ENCODE results near the gene RXRB.

RXRB gene

DNA sequence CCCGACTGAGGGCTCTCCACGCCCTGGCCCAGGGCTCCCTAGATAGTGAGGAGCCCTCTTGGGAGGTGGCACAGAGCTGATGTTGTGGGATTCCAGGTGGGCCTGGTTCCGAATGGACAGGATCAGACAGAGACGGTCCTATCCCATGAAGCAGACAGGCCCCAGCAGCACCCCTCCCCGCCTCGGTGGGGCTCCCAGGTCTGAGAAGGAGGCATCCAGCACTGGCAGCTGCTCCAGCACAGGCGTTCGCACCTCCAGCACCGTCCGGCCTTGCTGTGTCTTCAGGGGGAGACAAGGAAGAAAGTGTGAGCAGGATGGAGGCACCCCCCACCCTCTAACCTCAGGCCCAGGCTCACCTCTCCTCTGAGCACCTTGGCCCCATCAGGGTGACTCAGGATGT is 36.9 kb downstream of the RXRB start:
- H3K36me3 ChIP-seq (ENCODE audit: control insufficient read depth, insufficient read depth, low read length): no peaks in the 10 kb centered on the region
- no peaks in the 10 kb centered on the region; the same call in 1 of the 2 replicates for H3K27me3 ChIP-seq (replicated peaks; ENCODE audit: control insufficient read depth, insufficient read depth, low read length)
- no peak for TF ChIP-seq CTCF (IDR thresholded peaks at IDR 0.05; ENCODE audit: insufficient read depth, low read length, poor library complexity, severe bottlenecking)
- no peak for DNase-seq (ENCODE audit: extremely low read depth, insufficient read length)
- H3K4me3 ChIP-seq (replicated peaks; ENCODE audit: low read depth, low read length): no peak overlapping the region

DNA sequence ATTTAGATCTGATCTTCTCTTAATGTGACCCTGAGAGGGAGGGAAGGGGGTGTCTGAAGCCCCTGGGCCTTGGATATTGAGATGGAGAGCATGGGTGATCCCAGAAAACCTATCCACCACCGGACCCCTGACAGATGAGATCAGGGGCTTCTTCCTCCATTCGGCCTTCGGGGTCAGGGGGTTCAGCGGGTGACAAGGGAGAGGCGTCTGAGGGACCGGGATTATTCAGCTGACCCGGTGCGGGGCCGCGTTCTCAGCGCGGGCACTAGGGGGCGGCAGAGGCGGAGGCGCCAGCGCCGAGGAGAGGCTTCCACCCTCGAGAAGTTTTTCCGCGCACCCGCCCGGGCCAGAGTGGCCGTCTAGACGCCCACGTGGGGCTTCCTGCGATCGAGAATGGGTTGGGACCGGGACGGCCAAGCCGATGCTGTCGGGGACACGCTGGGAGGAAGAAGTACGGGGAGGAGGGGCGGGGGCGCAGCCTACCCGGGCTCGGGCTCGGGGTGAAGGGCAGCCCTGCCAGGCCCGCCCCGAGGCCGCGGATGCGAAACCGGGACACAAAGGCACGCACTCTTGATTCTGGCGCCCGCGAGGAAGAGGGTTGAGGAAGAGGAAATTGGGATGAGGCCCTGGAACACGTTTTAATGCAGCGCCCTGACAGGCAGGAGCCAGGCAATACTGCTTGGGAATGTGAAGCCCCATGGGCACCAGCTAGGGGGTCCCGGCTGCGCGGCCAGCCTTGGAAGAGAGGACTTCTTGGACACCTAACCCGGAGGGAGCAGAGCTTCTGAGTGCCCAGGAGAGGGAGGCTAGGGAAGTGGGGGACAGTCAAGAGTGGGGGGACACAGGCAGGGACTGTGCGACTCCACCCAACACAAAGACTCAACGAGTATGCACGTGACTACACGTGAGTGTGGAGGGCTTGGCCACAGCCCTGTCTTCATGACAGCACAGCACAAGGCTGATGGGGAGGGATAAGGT is 38.8 kb downstream of the RXRB start:
- no peaks in the 10 kb centered on the region for H3K36me3 ChIP-seq (ENCODE audit: control insufficient read depth, insufficient read depth, low read length)
- peak; percentile 79 for DNase-seq (ENCODE audit: extremely low read depth, insufficient read length)
- peak overlapping the region; percentile 45 for H3K4me3 ChIP-seq (replicated peaks; ENCODE audit: low read depth, low read length)
- peak; percentile 97 for TF ChIP-seq CTCF (IDR thresholded peaks at IDR 0.05; ENCODE audit: insufficient read depth, low read length, poor library complexity, severe bottlenecking)
- no peaks in the 10 kb centered on the region; the same call in 1 of the 2 replicates for H3K27me3 ChIP-seq (replicated peaks; ENCODE audit: control insufficient read depth, insufficient read depth, low read length)

DNA sequence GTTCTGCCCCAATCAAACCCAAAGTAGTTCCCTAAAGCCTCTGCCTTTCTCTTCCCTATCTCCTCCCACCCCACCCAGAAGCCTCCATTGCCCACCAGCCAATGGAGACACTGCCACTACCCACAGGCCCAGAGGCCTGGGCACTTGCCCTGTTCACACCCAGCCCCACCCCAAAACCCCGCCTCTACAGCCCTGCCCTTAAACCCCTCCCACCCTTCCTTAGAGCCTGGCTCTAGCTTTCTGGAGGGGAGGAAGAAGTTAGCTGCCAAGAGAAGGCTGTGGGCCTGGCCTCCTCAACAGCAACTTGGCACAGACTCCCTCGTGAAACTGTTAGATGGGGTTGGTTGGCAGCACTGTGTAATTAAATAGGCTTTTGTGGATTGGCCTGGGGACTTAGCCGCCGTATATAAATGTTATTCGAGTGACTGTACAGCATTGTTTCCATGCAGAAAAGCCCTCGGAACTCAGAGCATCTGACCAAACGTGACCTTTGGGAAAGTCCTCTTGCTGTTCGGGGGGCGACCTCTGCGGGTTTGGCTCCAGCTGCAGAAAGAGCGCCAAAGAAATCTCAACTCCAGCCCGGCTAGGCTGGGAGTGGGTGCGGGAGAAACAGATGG is 39.6 kb downstream of the RXRB start:
- Histone ChIP-seq H3K27me3 (replicated peaks; ENCODE audit: control insufficient read depth, insufficient read depth, low read length) (no peaks in the 10 kb centered on the region; the same call in 1 of the 2 replicates), H3K4me3 (replicated peaks; ENCODE audit: low read depth, low read length) (no peak overlapping the region), H3K36me3 (ENCODE audit: control insufficient read depth, insufficient read depth, low read length) (no peaks in the 10 kb centered on the region)
- TF ChIP-seq CTCF (IDR thresholded peaks at IDR 0.05; ENCODE audit: insufficient read depth, low read length, poor library complexity, severe bottlenecking): no peak
- DNase-seq (ENCODE audit: extremely low read depth, insufficient read length): no peak

DNA sequence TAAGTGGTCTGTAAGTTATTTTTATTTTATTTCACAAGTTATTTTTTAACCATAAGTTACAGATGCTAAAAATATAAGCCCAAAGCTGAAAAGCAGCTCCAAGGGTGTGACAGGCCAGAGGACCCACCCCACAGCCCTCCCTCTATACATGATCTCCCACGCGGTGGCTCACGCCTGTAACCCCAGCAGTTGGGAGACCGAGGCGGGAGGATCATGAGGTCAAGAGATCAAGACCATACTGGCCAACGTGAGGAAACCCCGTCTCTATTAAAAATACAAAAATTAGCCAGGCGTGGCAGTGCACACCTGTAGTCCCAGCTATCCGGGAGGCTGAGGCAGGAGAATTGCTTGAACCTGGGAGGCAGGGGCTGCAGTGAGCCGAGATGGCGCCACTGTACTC is 40.4 kb downstream of the RXRB start:
- no peak overlapping the region for H3K4me3 ChIP-seq (replicated peaks; ENCODE audit: low read depth, low read length)
- no peak for TF ChIP-seq CTCF (IDR thresholded peaks at IDR 0.05; ENCODE audit: insufficient read depth, low read length, poor library complexity, severe bottlenecking)
- no peaks in the 10 kb centered on the region; the same call in 1 of the 2 replicates for H3K27me3 ChIP-seq (replicated peaks; ENCODE audit: control insufficient read depth, insufficient read depth, low read length)

GRCh38 chr6:33156964-33157363 is 43.5 kb downstream of the RXRB start:
- TF ChIP-seq CTCF (IDR thresholded peaks at IDR 0.05; ENCODE audit: insufficient read depth, low read length, poor library complexity, severe bottlenecking): no peak
- no peaks in the 10 kb centered on the region; the same call in 1 of the 2 replicates for H3K27me3 ChIP-seq (replicated peaks; ENCODE audit: control insufficient read depth, insufficient read depth, low read length)
- DNase-seq (ENCODE audit: extremely low read depth, insufficient read length): no peak

More for the DNA sequence above, 40.4 kb downstream of the RXRB start:
- no peaks in the 10 kb centered on the region for H3K36me3 ChIP-seq (ENCODE audit: control insufficient read depth, insufficient read depth, low read length)
- DNase-seq (ENCODE audit: extremely low read depth, insufficient read length): no peak

More at GRCh38 chr6:33156964-33157363, 43.5 kb downstream of the RXRB start:
- H3K36me3 ChIP-seq (ENCODE audit: control insufficient read depth, insufficient read depth, low read length): no peaks in the 10 kb centered on the region
- H3K4me3 ChIP-seq (replicated peaks; ENCODE audit: low read depth, low read length): no peak overlapping the region
